Lower lobe of right lung (tissue), 2 donors: ENCODE results near the gene TMEM89. TPM values are rescaled to one million over a fixed set of nuclear protein-coding genes. Genes with fewer than 3 reads are reported as not detected.

ENCODE experiments used
- ATAC-seq, 2 donors: fragments of 200-7000 bp; cut with Tn5 transposase; one replicate each; pipeline ENCODE4 v1.9.1; 2020 to 2022; ENCODE audit warnings: mild to moderate bottlenecking in 2 of 2, moderate library complexity in 2 of 2
- DNase-seq: peaks from one replicate; pipeline ENCODE4 v3.0.0-alpha.2; 2020
- H3K27ac ChIP-seq: fragments of 200-600 bp; one replicate; pipeline ENCODE4 v1.8.0; 2022
- H3K27me3 ChIP-seq: fragments of 200-600 bp; one replicate; pipeline ENCODE4 v1.8.0; 2022; ENCODE audit warnings: low read depth
- H3K36me3 ChIP-seq: fragments of 200-600 bp; one replicate; pipeline ENCODE4 v1.8.0; 2022; ENCODE audit warnings: mild to moderate bottlenecking
- H3K4me1 ChIP-seq: fragments of 200-600 bp; one replicate; pipeline ENCODE4 v1.8.0; 2022
- H3K4me3 ChIP-seq: fragments of 200-600 bp; one replicate; pipeline ENCODE4 v1.8.0; 2022; ENCODE audit warnings: mild to moderate bottlenecking
- H3K9me3 ChIP-seq: fragments of 200-600 bp; one replicate; pipeline ENCODE4 v1.8.0; 2022
- intact Hi-C: fragments of 100-400 bp; cut with DNase I; formaldehyde crosslinking; loops from one replicate; pipeline ENCODE4 v1.11.0; 2022
- total RNA-seq: library from RNA; stranded (reverse); fragmentation: NEBNext Ultra II Directional; extraction: Animal tissue kit (Norgen Biotek cat#: 25700); gene quantifications from one replicate; pipeline ENCODE4 v1.2.1, GENCODE V29; 2021
- TF ChIP-seq, protein P1 (sequence below): fragments of 200-600 bp; IDR thresholded peaks from one replicate; pipeline ENCODE4 v1.8.0; 2022; ENCODE audit warnings: antibody characterized with exemption, mild to moderate bottlenecking
- donor health status: DM: no; HTN: yes; CAD: no; lungs with severe emphysema.

The TMEM89 gene
- total RNA-seq, 1 donor from 2014 or later = not detected

- TF ChIP-seq, protein P1, sequence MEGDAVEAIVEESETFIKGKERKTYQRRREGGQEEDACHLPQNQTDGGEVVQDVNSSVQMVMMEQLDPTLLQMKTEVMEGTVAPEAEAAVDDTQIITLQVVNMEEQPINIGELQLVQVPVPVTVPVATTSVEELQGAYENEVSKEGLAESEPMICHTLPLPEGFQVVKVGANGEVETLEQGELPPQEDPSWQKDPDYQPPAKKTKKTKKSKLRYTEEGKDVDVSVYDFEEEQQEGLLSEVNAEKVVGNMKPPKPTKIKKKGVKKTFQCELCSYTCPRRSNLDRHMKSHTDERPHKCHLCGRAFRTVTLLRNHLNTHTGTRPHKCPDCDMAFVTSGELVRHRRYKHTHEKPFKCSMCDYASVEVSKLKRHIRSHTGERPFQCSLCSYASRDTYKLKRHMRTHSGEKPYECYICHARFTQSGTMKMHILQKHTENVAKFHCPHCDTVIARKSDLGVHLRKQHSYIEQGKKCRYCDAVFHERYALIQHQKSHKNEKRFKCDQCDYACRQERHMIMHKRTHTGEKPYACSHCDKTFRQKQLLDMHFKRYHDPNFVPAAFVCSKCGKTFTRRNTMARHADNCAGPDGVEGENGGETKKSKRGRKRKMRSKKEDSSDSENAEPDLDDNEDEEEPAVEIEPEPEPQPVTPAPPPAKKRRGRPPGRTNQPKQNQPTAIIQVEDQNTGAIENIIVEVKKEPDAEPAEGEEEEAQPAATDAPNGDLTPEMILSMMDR = no peak
- Histone ChIP-seq H3K36me3 (peaks cover 61% of the 10 kb centered on the region), H3K4me1 (no peaks in the 10 kb centered on the region), H3K9me3 (no peaks in the 10 kb centered on the region), H3K4me3 (no peak overlapping the region), H3K27ac (peak overlapping the region; percentile 60), H3K27me3 (peaks cover 16% of the 10 kb centered on the region)
- DNase-seq (no peak), ATAC-seq (peak; percentile 6 to 13)
- intact Hi-C loops = no loop called here
These were observed 23.1 kb downstream of the TMEM89 start for GRCh38 chr3:48598323-48599076.

DNA sequence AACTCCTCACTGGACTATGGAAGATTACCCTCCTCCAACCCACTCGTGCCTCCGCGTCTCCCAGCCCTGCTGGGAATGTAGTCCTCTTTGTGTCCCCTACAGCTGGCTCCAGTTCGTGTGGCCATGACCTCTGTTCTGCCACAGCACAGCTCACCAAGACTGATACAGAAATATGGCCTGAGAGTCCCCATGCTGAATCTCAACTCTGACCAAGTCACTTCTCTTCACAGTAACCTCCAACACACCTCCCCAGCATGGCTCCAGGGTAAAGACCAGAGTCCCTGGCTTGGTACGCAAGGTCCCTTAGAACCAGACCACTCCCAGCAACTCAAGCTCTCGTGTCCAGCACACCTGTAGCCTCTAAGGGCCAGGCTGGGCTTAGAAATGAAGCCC is 24.2 kb downstream of the TMEM89 start:
- H3K4me3 ChIP-seq = no peak overlapping the region
- H3K4me1 ChIP-seq = no peaks in the 10 kb centered on the region
- ATAC-seq = no peak
- TF ChIP-seq, protein P1 = no peak
- peaks cover 50% of the 10 kb centered on the region for H3K36me3 ChIP-seq
- no peak overlapping the region for H3K27ac ChIP-seq
- peaks cover 21% of the 10 kb centered on the region for H3K27me3 ChIP-seq
- DNase-seq = no peak
- no peaks in the 10 kb centered on the region for H3K9me3 ChIP-seq
- intact Hi-C loops = no loop called here

DNA sequence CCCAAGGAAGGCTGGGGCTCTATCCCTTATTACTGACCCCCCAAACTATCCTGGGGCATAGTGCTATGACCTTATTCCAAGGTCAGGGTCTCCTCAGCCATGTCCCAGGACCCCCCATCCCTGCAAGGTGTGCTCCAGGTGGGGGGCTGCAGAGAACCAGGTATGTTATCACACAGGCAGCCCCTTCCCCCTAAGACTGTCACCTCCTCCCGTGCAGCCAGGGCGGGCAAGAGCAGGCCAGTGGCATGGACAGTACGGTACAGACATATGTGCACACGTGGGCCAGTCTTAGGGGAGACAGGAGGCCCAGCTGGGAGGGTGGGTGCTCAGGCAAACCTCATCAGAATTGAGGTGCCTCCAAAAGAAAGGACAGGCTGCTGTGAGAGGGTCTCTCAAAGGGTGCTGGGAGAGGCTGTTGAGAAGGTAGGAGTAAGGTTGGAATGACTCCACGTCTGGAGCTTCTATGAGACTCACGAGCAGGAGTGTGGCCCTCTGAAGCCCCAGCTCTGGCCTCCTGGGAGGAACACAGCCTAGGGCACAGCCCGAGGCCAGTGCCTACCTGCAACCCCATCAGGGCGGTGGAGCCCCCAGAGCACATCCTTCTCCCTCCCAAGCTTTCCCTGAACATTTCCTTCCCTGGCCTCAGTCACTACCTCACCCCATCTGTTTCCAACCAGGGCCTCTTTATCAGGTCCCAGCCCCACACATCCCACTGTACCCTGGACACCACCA is 24.7 kb downstream of the TMEM89 start:
- H3K27me3 ChIP-seq = peaks cover 23% of the 10 kb centered on the region
- no peaks in the 10 kb centered on the region for H3K9me3 ChIP-seq
- ATAC-seq = no peak
- no peak overlapping the region for H3K4me3 ChIP-seq
- peaks cover 45% of the 10 kb centered on the region for H3K36me3 ChIP-seq
- intact Hi-C loops = no loop called here
- H3K4me1 ChIP-seq = no peaks in the 10 kb centered on the region
- TF ChIP-seq, protein P1 = no peak
- no peak for DNase-seq
- H3K27ac ChIP-seq = no peak overlapping the region

- peaks cover 38% of the 10 kb centered on the region for H3K36me3 ChIP-seq
- TF ChIP-seq, protein P1 = no peak
- peaks cover 23% of the 10 kb centered on the region for H3K27me3 ChIP-seq
- no peak for ATAC-seq
- intact Hi-C loops = no loop called here
- H3K9me3 ChIP-seq = no peaks in the 10 kb centered on the region
- H3K27ac ChIP-seq = no peak overlapping the region
- H3K4me1 ChIP-seq = no peaks in the 10 kb centered on the region
- DNase-seq = no peak
- no peak overlapping the region for H3K4me3 ChIP-seq
These were observed 25.4 kb downstream of the TMEM89 start for GRCh38 chr3:48596157-48596556.

DNA sequence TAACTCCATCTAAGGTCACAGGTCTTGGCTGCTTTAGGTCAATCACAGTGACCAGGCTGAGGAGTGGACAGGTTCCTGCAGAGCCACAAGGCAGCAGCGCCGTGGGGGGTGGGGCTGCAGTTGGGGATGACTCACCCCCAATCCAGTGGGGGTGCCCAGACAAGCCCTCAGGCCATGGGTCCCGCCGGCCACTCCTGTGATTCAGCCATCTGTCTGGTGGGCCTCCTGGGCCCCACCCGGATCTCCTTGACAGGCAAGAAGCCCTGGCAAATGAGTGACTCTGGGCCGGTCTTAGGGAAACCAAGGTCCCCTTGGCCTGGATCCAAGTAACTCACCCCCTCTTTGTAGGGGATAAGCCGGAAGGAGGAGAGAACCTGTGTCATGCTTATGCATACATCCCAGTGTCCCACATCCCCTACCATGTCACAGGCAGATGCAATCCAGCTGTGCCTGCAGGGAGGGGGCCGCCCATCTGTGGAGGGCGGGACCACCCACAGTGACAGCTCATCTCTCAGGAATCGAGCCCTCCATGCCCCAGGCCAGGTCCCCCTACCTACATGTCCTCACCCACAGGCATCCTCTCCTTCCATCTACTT is 25.9 kb downstream of the TMEM89 start:
- Histone ChIP-seq H3K9me3 (no peaks in the 10 kb centered on the region), H3K4me1 (no peaks in the 10 kb centered on the region), H3K27ac (no peak overlapping the region), H3K36me3 (peaks cover 33% of the 10 kb centered on the region), H3K4me3 (no peak overlapping the region), H3K27me3 (peaks cover 23% of the 10 kb centered on the region)
- intact Hi-C loops = no loop called here
- ATAC-seq = peak in 1 of 2 donors; percentile 9
- DNase-seq = no peak
- TF ChIP-seq, protein P1 = no peak
